HG03354 (cell line): ENCODE data around the gene LILRB4.
"Not testable (repeated sequence)": the region's sequence is repeated elsewhere in the genome, so short reads cannot be mapped to it uniquely, and the experiment has no call there.

Experiments used
- ATAC-seq: cut with Tn5 transposase; IDR thresholded peaks from one replicate; pipeline ENCODE4 v1.9.1; 2021; ENCODE audit warnings: mild to moderate bottlenecking; ENCODE audit not compliant: unreplicated experiment, poor library complexity, severe bottlenecking

LILRB4 gene

GRCh38 chr19:54682306-54682856 is 19.6 kb downstream of the LILRB4 start:
- no peak for ATAC-seq

DNA sequence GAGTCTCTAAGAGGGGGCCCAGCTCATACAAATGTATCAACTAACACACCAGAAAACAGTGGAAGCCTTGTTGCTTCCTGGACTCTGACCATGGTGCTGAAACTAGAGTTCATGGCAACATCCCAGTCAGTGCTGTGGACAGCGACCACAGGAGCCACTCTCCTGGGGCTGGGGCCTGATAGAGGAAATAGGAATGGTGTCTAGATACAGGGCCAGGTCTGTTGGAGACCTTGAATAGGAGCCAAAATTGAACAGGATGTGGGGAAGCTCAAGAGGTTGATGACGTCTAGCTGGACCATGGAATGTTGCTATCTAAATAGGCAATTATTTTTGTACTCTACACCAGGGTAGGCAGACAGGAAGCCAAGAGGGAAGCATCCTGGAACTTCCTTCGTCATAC is 21.7 kb downstream of the LILRB4 start:
- no peak for ATAC-seq

DNA sequence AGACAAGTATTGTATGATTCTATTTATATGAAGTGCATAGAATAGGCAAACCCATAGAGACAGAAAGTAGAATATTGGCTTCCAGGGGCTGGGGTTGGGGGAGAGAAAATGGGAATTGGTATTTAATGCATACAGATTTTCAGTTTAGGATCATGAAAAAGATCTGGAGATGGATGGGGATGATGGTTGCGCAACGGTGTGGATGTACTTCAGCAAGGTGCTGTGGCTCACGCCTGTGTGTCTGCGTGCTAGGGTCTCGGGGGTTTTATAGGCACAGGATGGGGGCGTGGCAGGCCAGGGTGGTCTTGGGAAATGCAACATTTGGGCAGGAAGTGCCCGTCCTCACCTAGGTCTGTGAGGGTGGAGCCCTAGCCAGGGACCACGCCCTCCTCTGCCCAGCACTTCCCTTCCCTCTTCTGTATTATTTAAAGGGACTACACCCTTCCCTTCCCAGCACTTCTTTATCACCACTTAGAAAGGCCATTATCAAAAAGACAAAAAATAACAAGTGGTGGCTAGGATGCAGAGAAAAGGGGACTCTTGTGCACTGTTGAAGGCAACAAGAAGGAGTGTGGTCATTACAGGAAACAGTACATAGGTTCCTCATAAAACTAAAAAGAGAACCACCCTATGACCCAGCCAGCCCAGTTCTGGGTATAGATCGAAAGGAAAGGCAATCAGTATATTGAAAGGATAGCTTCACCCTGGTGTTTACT is 29.0 kb downstream of the LILRB4 start:
- no peak for ATAC-seq

DNA sequence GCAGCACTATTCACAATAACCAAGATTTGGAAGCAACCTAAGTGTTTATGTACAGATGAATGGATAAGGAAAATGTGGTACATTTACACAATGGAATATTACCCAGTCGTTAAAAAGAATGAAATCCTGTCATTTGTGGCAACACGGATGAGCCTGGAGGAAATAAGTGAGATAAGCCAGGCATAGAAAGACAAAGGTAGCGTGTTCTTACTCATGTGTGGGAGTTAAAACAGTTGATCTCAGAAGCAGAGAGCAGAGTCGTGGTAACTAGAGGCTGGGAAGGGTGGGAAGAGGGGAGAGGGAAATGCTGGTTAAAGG is 29.5 kb downstream of the LILRB4 start:
- no peak for ATAC-seq

GRCh38 chr19:54694648-54695047 is 31.9 kb downstream of the LILRB4 start:
- no peak for ATAC-seq

- no peak for ATAC-seq
These were observed 33.3 kb downstream of the LILRB4 start for GRCh38 chr19:54696117-54696548.

DNA sequence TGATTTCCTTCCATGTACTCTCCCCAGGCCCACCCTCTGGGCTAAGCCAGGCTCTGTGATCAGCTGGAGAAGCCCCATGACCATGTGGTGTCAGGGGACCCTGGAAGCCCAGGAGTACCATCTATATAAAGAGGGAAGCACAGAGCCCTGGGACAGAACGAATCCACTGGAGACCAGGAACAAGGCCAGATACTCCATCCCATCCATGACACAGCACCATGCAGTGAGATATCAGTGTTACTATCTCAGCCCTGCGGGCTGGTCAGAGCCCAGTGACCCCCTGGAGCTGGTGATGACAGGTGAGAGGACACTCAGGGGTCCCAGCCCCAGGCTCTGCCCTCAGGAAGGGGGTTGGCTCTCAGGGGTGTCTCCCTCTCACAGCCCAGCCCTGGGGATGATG is 34.0 kb downstream of the LILRB4 start:
- ATAC-seq = no peak

DNA sequence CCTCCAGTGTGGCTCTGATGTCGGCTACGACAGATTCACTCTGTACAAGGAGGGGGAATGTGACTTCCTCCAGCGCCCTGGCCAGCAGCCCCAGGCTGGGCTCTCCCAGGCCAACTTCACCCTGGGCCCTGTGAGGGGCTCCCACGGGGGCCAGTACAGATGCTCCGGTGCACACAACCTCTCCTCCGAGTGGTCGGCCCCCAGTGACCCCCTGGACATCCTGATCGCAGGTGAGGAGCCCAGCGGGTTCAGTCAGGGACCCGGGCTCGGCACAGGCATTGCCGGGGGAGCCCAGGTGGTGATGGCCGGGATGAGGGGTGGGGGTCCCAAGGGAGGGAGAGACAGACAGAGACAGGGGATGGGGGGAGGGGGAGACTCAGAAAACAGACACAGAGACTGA is 34.9 kb downstream of the LILRB4 start:
- ATAC-seq = not testable (repeated sequence)

- no peak for ATAC-seq
These were observed 42.1 kb downstream of the LILRB4 start for GRCh38 chr19:54704928-54705327.

- ATAC-seq = no peak
These were observed 45.2 kb downstream of the LILRB4 start for GRCh38 chr19:54707962-54708361.

DNA sequence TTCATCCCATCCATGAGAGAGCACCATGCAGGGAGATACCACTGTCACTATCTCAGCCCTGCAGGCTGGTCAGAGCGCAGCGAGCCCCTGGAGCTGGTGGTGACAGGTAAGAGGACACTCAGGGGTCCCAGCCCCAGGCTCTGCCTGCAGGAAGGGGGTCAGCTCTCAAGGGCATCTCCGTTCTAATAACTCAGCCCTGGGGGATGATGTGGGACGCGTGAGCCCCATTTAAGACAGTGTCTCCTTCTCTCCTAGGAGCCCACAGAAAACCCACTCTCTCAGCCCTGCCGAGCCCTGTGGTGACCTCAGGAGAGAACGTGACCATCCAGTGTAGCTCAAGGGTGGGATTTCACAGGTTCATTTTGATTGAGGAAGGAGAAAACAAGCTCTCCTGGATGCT is 46.0 kb downstream of the LILRB4 start:
- no peak for ATAC-seq

- no peak for ATAC-seq
These were observed 46.6 kb downstream of the LILRB4 start for GRCh38 chr19:54709212-54709948.

DNA sequence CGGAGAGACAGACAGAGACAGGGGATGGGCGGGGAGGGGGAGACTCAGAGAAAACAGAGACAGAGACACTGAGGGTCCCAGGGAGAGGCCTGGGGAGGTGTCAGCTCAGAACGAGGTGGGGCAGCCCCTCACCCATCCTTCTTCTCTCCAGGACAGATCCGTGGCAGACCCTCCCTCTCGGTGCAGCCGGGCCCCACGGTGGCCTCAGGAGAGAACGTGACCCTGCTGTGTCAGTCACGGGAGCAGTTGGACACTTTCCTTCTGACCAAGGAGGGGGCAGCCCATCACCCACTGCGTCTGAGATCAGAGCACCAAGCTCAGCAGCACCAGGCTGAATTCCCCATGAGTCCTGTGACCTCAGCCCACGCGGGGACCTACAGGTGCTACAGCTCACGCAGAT is 47.2 kb downstream of the LILRB4 start:
- ATAC-seq = not testable (repeated sequence)
